Osteocyte (in vitro differentiated cells): Measurements from ENCODE around the gene APOL5. TPM values are rescaled to one million over a fixed set of nuclear protein-coding genes. Genes with fewer than 3 reads are reported as not detected.
A peak's percentile ranks its signal among the peaks of the same experiment; 100 is the strongest.

ENCODE experiments used
- DNase-seq: peaks from one replicate; pipeline ENCODE4 v3.0.0; 2021; ENCODE audit warnings: mixed read lengths; ENCODE audit not compliant: unreplicated experiment; ENCODE audit errors: extremely low spot score
- H3K27ac Mint-ChIP-seq: one replicate; pipeline ENCODE4 v1.8.0; 2021; ENCODE audit warnings: mild to moderate bottlenecking, mixed read lengths; ENCODE audit not compliant: unreplicated experiment
- H3K27me3 Mint-ChIP-seq: one replicate; pipeline ENCODE4 v1.8.0; 2021; ENCODE audit warnings: mixed read lengths; ENCODE audit not compliant: unreplicated experiment
- H3K36me3 Mint-ChIP-seq: one replicate; pipeline ENCODE4 v1.8.0; 2021; ENCODE audit warnings: mixed read lengths; ENCODE audit not compliant: unreplicated experiment
- H3K4me1 Mint-ChIP-seq: one replicate; pipeline ENCODE4 v1.8.0; 2021; ENCODE audit warnings: mixed read lengths; ENCODE audit not compliant: unreplicated experiment
- H3K4me3 Mint-ChIP-seq: one replicate; pipeline ENCODE4 v1.8.0; 2021; ENCODE audit warnings: mild to moderate bottlenecking, moderate library complexity, mixed read lengths; ENCODE audit not compliant: unreplicated experiment
- H3K9me3 Mint-ChIP-seq: one replicate; pipeline ENCODE4 v1.8.0; 2021; ENCODE audit warnings: mixed read lengths; ENCODE audit not compliant: unreplicated experiment
- CTCF ChIP-seq: fragments of 200-600 bp; sonication (generic); IDR thresholded peaks from 2 replicates; pipeline ENCODE4 v1.5.0; 2021; ENCODE audit warnings: antibody characterized with exemption, mild to moderate bottlenecking, moderate library complexity
- total RNA-seq: library from RNA; stranded (reverse); gene quantifications from 2 replicates; pipeline ENCODE4 v1.2.1, GENCODE V29; 2021

APOL5 gene
- total RNA-seq, 1 donor from 2014 or later: not detected

- Mint-ChIP-seq H3K9me3 (no peaks in the 10 kb centered on the region), H3K27ac (no peak overlapping the region), H3K4me1 (no peaks in the 10 kb centered on the region), H3K36me3 (peaks cover 1% of the 10 kb centered on the region), H3K4me3 (no peak overlapping the region), H3K27me3 (peaks cover 3% of the 10 kb centered on the region)
- no peak for TF ChIP-seq CTCF
- no peak for DNase-seq
Observed at GRCh38 chr22:35729309-35729698, 11.6 kb downstream of the APOL5 start.

- no peak for TF ChIP-seq CTCF
- H3K9me3 Mint-ChIP-seq: no peaks in the 10 kb centered on the region
- H3K4me1 Mint-ChIP-seq: no peaks in the 10 kb centered on the region
- H3K4me3 Mint-ChIP-seq: no peak overlapping the region
- no peak overlapping the region for H3K27ac Mint-ChIP-seq
- H3K36me3 Mint-ChIP-seq: peaks cover 2% of the 10 kb centered on the region
- no peak for DNase-seq
- peaks cover 3% of the 10 kb centered on the region for H3K27me3 Mint-ChIP-seq
Observed at GRCh38 chr22:35731321-35731720, 13.6 kb downstream of the APOL5 start.

GRCh38 chr22:35732116-35732515, 14.4 kb downstream of the APOL5 start:
- peaks cover 3% of the 10 kb centered on the region for H3K27me3 Mint-ChIP-seq
- no peak overlapping the region for H3K27ac Mint-ChIP-seq
- no peak overlapping the region for H3K4me3 Mint-ChIP-seq
- H3K9me3 Mint-ChIP-seq: no peaks in the 10 kb centered on the region
- no peak for TF ChIP-seq CTCF
- no peaks in the 10 kb centered on the region for H3K4me1 Mint-ChIP-seq
- DNase-seq: peak; percentile 67
- peaks cover 8% of the 10 kb centered on the region for H3K36me3 Mint-ChIP-seq

- H3K27me3 Mint-ChIP-seq: peaks cover 3% of the 10 kb centered on the region
- H3K36me3 Mint-ChIP-seq: peaks cover 14% of the 10 kb centered on the region
- no peak overlapping the region for H3K4me3 Mint-ChIP-seq
- H3K9me3 Mint-ChIP-seq: no peaks in the 10 kb centered on the region
- H3K27ac Mint-ChIP-seq: no peak overlapping the region
- DNase-seq: peak; percentile 62
- TF ChIP-seq CTCF: no peak
- H3K4me1 Mint-ChIP-seq: no peaks in the 10 kb centered on the region
Observed at GRCh38 chr22:35733036-35733435, 15.4 kb downstream of the APOL5 start.

- Mint-ChIP-seq H3K4me3 (no peak overlapping the region), H3K36me3 (peaks cover 24% of the 10 kb centered on the region), H3K9me3 (no peaks in the 10 kb centered on the region), H3K27ac (no peak overlapping the region), H3K4me1 (no peaks in the 10 kb centered on the region), H3K27me3 (peaks cover 3% of the 10 kb centered on the region)
- no peak for TF ChIP-seq CTCF
- no peak for DNase-seq
Observed at GRCh38 chr22:35733791-35734516, 16.3 kb downstream of the APOL5 start.
